ENCODE results near the gene PIGS.

PIGS gene

GRCh38 chr17:28575126-28575795 lies 3.9 kb upstream of the PIGS start:
- DNase-seq (ENCODE audit: low read depth), result no peak
- TF ChIP-seq CTCF (conservative IDR thresholded peaks at IDR 0.05; ENCODE audit: control insufficient read depth, insufficient read depth, low read depth, low read length), result no peak
- no peak overlapping the region for H3K4me3 ChIP-seq (ENCODE audit: control insufficient read depth, low read depth, low read length)

GRCh38 chr17:28574526-28574925 lies 3.2 kb upstream of the PIGS start:
- no peak overlapping the region for H3K4me3 ChIP-seq (ENCODE audit: control insufficient read depth, low read depth, low read length)
- DNase-seq (ENCODE audit: low read depth), result no peak
- no peak for TF ChIP-seq CTCF (conservative IDR thresholded peaks at IDR 0.05; ENCODE audit: control insufficient read depth, insufficient read depth, low read depth, low read length)

DNA sequence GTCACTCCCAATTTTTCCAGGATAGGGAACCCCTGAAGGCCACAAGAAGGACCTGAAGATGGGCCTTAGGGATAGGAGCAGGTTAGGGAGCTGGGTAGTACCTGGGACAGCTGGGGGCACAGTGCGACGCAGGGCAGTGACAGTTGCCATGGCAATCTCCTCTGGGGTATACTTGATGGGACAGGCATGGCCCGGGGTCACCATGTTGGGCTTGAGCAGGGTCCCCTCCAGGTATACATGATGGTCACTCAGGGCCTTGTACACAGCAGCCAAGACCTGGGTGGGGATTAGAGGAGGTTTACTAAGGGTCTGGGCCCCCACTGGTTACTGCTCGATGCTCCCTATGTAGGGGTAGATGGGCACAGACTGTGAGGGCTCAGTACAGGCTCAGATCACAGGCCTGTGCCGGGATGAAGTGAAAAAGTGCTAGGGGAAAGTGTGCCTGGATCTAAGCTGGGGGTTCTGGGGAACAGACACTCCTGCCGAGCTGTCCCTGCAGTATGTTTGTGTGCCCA lies 2.7 kb upstream of the PIGS start:
- no peak for TF ChIP-seq CTCF (conservative IDR thresholded peaks at IDR 0.05; ENCODE audit: control insufficient read depth, insufficient read depth, low read depth, low read length)
- H3K4me3 ChIP-seq (ENCODE audit: control insufficient read depth, low read depth, low read length), result no peak overlapping the region
- no peak for DNase-seq (ENCODE audit: low read depth)

GRCh38 chr17:28573521-28573920 lies 2.2 kb upstream of the PIGS start:
- H3K4me3 ChIP-seq (ENCODE audit: control insufficient read depth, low read depth, low read length), result no peak overlapping the region
- DNase-seq (ENCODE audit: low read depth), result no peak
- no peak for TF ChIP-seq CTCF (conservative IDR thresholded peaks at IDR 0.05; ENCODE audit: control insufficient read depth, insufficient read depth, low read depth, low read length)

DNA sequence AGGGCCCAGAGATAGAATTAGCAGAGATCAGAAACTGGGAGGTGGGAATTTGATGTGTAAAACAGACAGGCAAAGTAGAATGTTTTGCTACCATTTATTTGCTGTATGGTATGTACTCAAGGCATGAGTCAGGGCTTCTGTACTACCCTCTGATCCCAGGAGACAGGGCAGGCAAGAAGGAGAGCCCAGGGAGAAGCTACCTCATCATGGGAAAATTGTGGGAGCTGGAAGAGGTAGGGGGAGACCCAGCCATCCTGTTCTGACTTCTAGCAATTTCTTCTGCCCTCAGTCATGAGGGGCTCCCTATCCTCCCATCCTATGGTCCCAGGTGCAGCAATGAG lies 1.7 kb upstream of the PIGS start:
- peak; percentile 45 for DNase-seq (ENCODE audit: low read depth)
- TF ChIP-seq CTCF (conservative IDR thresholded peaks at IDR 0.05; ENCODE audit: control insufficient read depth, insufficient read depth, low read depth, low read length), result no peak
- H3K4me3 ChIP-seq (ENCODE audit: control insufficient read depth, low read depth, low read length), result no peak overlapping the region

DNA sequence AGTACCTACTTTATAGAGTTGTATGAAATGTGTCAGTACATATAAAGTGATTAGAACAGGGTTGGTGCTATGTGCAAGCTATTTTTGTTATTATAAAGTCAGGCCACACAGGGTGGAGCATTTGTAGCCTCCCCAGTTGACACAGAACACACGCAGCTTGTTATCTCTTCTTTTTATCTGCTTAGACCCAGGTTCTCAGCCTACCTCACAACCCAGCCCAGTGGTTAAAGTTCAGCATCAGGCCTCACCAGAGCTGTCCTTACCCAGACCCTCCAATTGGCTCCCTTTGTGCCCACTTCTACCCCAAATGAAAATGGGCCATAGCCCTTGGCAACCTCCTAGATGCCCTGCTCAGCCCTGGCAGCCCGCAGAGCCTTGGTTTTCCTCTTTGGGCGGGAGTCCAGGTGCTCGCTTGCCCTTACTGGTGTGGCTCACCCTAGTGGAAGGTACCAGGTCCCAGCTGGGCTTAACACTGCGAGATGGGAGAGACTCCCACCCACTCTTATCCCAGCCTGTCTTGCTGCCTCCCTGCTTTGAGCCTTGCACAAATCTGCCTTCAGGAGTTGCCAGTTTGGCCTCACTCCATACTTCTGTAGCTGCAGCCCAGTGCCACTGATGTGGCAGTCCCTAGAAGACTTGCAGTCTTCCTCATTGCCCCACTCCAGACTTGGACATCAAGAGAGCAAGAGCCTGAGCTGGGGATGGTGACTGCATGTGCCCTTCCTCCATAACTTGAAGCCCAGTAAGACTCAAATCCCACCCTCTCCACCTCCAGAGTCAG lies 1.1 kb upstream of the PIGS start:
- no peak for TF ChIP-seq CTCF (conservative IDR thresholded peaks at IDR 0.05; ENCODE audit: control insufficient read depth, insufficient read depth, low read depth, low read length)
- H3K4me3 ChIP-seq (ENCODE audit: control insufficient read depth, low read depth, low read length), result no peak overlapping the region
- DNase-seq (ENCODE audit: low read depth), result no peak

Data from fibroblast of mammary gland (primary cell).